Thoracic aorta (tissue), 2 donors: ENCODE data around the gene TBL2. TPM values are rescaled to one million over a fixed set of nuclear protein-coding genes. Genes with fewer than 3 reads are reported as not detected.
A peak's percentile ranks its signal among the peaks of the same experiment; 100 is the strongest.
"Not testable (repeated sequence)": the region's sequence is repeated elsewhere in the genome, so short reads cannot be mapped to it uniquely, and the experiment has no call there.

ENCODE experiments used
- ATAC-seq: fragments of 150-250 bp; one replicate; pipeline ENCODE4 v1.8.0; 2017; ENCODE audit warnings: low read depth; ENCODE audit not compliant: insufficient number of reproducible peaks, low FRiP score
- DNase-seq: peaks from one replicate; pipeline ENCODE4 v3.0.0-alpha.2; 2020; ENCODE audit warnings: low spot score
- H3K27ac ChIP-seq, 2 donors: fragments of 200-600 bp; sonication (generic); 1 replicate in 1 of 2; 2 replicates in 1 of 2; pipeline ENCODE4 v1.5.1; 2016; ENCODE audit warnings: mild to moderate bottlenecking in 2 of 2, moderate library complexity in 2 of 2
- H3K27me3 ChIP-seq: fragments of 200-600 bp; sonication (generic); replicated peaks from 2 replicates; pipeline ENCODE4 v1.6.0; 2016; ENCODE audit warnings: mild to moderate bottlenecking; ENCODE audit not compliant: insufficient read depth
- H3K36me3 ChIP-seq: fragments of 200-600 bp; sonication (generic); one replicate; pipeline ENCODE4 v1.5.1; 2016
- H3K4me1 ChIP-seq, 2 donors: fragments of 200-600 bp; sonication (generic); 1 replicate in 1 of 2; 2 replicates in 1 of 2; pipeline versions ENCODE4 v1.5.1 to v1.6.0; 2016; ENCODE audit warnings: low read depth in 2 of 2, mild to moderate bottlenecking in 1 of 2; ENCODE audit not compliant: control insufficient read depth in 1 of 2
- H3K4me3 ChIP-seq: fragments of 200-600 bp; sonication (generic); 2 replicates; pipeline ENCODE4 v1.5.1; 2016; ENCODE audit warnings: mild to moderate bottlenecking
- H3K9me3 ChIP-seq: fragments of 200-600 bp; sonication (generic); 2 replicates; pipeline ENCODE4 v1.5.1; 2016
- total RNA-seq, 2 donors: library from RNA; depleted of rRNA; stranded (reverse); fragments of >200 nt; gene quantifications; one replicate each; pipeline versions ENCODE4 v1.1.0 to v1.2.3, GENCODE V29; 2016
- TF ChIP-seq, protein P1 (sequence below): fragments of 200-600 bp; sonication (generic); IDR thresholded peaks from one replicate; pipeline ENCODE4 v1.5.1; 2019; ENCODE audit warnings: antibody characterized with exemption

TBL2 gene
- total RNA-seq, 2 donors from 2014 or later: 17.1 to 31.7 TPM

DNA sequence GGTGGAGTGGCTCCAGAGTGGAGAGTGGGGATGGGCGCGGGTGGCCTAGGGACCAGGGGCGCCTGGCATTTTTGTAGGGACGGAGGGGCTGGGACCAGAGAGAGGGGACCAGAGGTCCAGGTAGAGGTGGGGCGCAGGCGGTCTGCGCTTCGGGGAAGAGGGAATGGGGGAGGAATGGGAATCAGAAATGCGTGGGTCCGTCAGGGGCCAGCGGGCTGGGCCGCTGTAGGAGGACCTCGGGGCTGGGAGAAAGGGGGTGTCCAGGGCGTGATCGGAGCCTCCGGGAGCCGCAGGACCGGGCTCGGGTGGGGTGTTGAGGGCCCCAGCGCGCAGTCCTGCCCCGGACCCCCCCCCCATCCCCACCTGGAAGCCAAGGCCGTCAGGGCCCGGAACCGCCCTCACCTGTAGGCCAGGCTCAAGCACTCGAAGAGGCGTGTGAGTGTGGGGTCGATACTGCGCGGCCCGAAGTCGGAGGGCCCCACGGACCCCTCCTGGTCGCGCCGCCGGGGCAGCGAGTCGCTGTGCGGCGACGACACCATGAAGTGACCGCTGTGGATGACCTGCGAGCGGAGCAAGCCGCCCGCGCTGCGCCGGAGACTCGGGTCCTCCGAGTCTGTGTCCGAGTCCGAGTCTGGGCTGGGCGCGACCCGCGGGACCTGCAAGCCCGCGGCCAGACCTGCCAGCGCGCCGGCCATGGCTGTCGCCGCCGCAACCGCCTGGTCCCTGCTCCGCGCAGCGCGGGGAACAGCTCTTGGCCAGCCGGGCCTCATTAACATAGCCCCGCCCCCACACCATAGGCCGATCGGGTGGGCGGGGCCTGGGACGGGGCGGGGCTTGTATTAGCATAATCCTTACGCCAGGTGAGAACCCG is 45.7 kb upstream of the TBL2 start, which contains the start of gene MLXIPL:
Gene MLXIPL, minus strand, starts transcription at position 725 of the 871 bp plus-strand sequence. Its CDS starts 30 bp downstream, at position 695.
- H3K27me3 ChIP-seq: peaks cover 15% of the 10 kb centered on the region
- peaks cover 13 to 18% of the 10 kb centered on the region in 2 donors for H3K4me1 ChIP-seq
- peak; percentile 40 for DNase-seq
- TF ChIP-seq, protein P1, sequence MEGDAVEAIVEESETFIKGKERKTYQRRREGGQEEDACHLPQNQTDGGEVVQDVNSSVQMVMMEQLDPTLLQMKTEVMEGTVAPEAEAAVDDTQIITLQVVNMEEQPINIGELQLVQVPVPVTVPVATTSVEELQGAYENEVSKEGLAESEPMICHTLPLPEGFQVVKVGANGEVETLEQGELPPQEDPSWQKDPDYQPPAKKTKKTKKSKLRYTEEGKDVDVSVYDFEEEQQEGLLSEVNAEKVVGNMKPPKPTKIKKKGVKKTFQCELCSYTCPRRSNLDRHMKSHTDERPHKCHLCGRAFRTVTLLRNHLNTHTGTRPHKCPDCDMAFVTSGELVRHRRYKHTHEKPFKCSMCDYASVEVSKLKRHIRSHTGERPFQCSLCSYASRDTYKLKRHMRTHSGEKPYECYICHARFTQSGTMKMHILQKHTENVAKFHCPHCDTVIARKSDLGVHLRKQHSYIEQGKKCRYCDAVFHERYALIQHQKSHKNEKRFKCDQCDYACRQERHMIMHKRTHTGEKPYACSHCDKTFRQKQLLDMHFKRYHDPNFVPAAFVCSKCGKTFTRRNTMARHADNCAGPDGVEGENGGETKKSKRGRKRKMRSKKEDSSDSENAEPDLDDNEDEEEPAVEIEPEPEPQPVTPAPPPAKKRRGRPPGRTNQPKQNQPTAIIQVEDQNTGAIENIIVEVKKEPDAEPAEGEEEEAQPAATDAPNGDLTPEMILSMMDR: no peak
- H3K27ac ChIP-seq: no peak within 1 kb of the TSS
- no peaks in the 10 kb centered on the region for H3K9me3 ChIP-seq
- H3K36me3 ChIP-seq: no peaks in the 10 kb centered on the region
- peak within 1 kb of the TSS; percentile 70 for H3K4me3 ChIP-seq
- no peak for ATAC-seq

- H3K36me3 ChIP-seq: no peaks in the 10 kb centered on the region
- TF ChIP-seq, protein P1: no peak
- DNase-seq (no peak), ATAC-seq (no peak)
- H3K27me3 ChIP-seq: peaks cover 15% of the 10 kb centered on the region
- H3K4me3 ChIP-seq: peak overlapping the region; percentile 70
- H3K9me3 ChIP-seq: no peaks in the 10 kb centered on the region
- peaks cover 13 to 18% of the 10 kb centered on the region in 2 donors for H3K4me1 ChIP-seq
- H3K27ac ChIP-seq: no peak overlapping the region
These were observed 44.8 kb upstream of the TBL2 start for GRCh38 chr7:73622909-73623797.

DNA sequence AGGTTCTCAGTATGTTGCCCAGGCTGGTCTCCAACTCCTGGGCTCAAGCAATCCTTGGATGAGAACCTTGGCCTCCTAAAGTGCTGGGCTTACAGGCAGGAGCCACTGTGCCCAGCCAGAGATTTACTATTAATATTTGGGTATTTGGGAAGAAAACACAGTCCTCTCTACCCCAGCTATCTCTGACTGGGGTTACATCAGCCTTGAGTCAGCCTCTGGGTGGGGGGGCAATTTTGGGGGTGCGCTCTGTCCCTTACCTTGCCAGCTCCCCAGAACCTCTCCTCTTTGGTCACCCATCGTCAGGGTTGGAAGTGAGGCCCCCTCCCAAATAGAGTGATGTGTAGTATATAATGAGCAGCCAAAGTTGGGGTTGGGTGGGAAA is 44.1 kb upstream of the TBL2 start:
- Histone ChIP-seq H3K27ac (no peak overlapping the region), H3K4me3 (peak overlapping the region; percentile 70), H3K27me3 (peaks cover 15% of the 10 kb centered on the region), H3K36me3 (no peaks in the 10 kb centered on the region), H3K9me3 (no peaks in the 10 kb centered on the region), H3K4me1 (peaks cover 13 to 18% of the 10 kb centered on the region in 2 donors)
- TF ChIP-seq, protein P1: no peak
- DNase-seq (no peak), ATAC-seq (no peak)

GRCh38 chr7:73621168-73622063 is 43.0 kb upstream of the TBL2 start:
- H3K4me3 ChIP-seq: no peak overlapping the region
- H3K4me1 ChIP-seq: peaks cover 13 to 18% of the 10 kb centered on the region in 2 donors
- no peak overlapping the region for H3K27ac ChIP-seq
- ATAC-seq: no peak
- DNase-seq: no peak
- TF ChIP-seq, protein P1: no peak
- H3K9me3 ChIP-seq: no peaks in the 10 kb centered on the region
- H3K27me3 ChIP-seq: peaks cover 12% of the 10 kb centered on the region
- H3K36me3 ChIP-seq: no peaks in the 10 kb centered on the region

DNA sequence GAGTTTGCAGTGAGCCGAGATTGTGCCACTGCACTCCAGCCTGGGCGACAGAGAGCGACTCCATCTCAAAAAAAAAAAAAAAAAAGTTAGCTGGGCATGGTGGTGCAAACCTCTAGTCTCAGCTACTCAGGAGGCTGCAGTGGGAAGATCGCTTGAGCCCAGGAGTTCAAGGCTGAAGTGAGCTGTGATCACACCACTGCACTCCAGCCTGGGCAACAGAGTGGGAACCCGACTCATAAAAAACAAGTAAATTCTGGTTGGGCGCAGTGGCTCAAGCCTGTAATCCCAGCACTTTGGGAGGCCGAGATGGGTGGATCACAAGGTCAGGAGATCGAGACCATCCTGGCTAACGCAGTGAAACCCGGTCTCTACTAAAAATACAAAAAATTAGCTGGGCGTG is 41.0 kb upstream of the TBL2 start:
- peaks cover 11% of the 10 kb centered on the region for H3K27me3 ChIP-seq
- DNase-seq, H3K9me3 ChIP-seq, H3K36me3 ChIP-seq, ATAC-seq, H3K27ac ChIP-seq, H3K4me3 ChIP-seq: not testable (repeated sequence)
- H3K4me1 ChIP-seq: peaks cover 12 to 18% of the 10 kb centered on the region in 2 donors
